K562 (cell line): ENCODE data around the gene HNRNPA3. TPM values are rescaled to one million over a fixed set of nuclear protein-coding genes. Genes with fewer than 3 reads are reported as not detected.

Experiments
- ARID1B ChIP-seq: fragments of 450-650 bp; IDR thresholded peaks from 2 replicates; pipeline ENCODE4 v1.6.1; 2016; ENCODE audit warnings: antibody characterized with exemption, mild to moderate bottlenecking, inconsistent platforms
- ATF7 ChIP-seq: fragments of 450-650 bp; IDR thresholded peaks from 2 replicates; pipeline ENCODE4 v1.7.1; 2014; ENCODE audit warnings: mild to moderate bottlenecking, moderate library complexity
- CHD1 ChIP-seq: fragments of 200-600 bp; sonication (generic); IDR thresholded peaks from one replicate; pipeline ENCODE4 v1.6.1; 2012; ENCODE audit warnings: mild to moderate bottlenecking, moderate library complexity, low read length, inconsistent platforms
- DDX20 ChIP-seq: fragments of 450-650 bp; IDR thresholded peaks from 2 replicates; pipeline ENCODE4 v1.6.1; 2016; ENCODE audit warnings: missing genetic modification characterization, low read depth, mild to moderate bottlenecking, missing compliant biosample characterization, moderate library complexity
- EP400 ChIP-seq: fragments of 450-650 bp; IDR thresholded peaks from 2 replicates; pipeline ENCODE4 v1.6.1; 2017; ENCODE audit warnings: antibody characterized with exemption, mild to moderate bottlenecking, moderate library complexity
- ESRRA ChIP-seq: fragments of 450-650 bp; IDR thresholded peaks from 2 replicates; pipeline ENCODE4 v1.6.1; 2014; ENCODE audit warnings: low read depth, mild to moderate bottlenecking, moderate library complexity, borderline replicate concordance
- ESRRB ChIP-seq: fragments of 250-450 bp; sonication (Bioruptor Pico); IDR thresholded peaks from 2 replicates; pipeline ENCODE4 v1.5.0; 2020; ENCODE audit warnings: mild to moderate bottlenecking, moderate library complexity, borderline replicate concordance
- FOXJ2 ChIP-seq: fragments of 200-800 bp; sonication (Bioruptor generic); IDR thresholded peaks from 2 replicates; pipeline ENCODE4 v1.6.1; 2016; ENCODE audit warnings: missing genetic modification characterization, missing compliant biosample characterization
- GTF2E2 ChIP-seq: fragments of 200-800 bp; sonication (Bioruptor generic); IDR thresholded peaks from 2 replicates; pipeline ENCODE4 v1.6.1; 2016; ENCODE audit warnings: missing genetic modification characterization, missing compliant biosample characterization
- JUND ChIP-seq, 2 experiments: IDR thresholded peaks; 2 replicates in 1 of 2; 3 replicates in 1 of 2; pipeline ENCODE4 v1.6.1; 2011; ENCODE audit warnings: borderline replicate concordance in 2 of 2, low read depth in 2 of 2, low read length in 2 of 2, improper control_type of control experiment in 1 of 2, missing biosample characterization in 1 of 2, missing genetic modification characterization in 1 of 2, missing genetic modification reagents in 1 of 2
- MAX ChIP-seq: sonication (generic); formaldehyde crosslinking; IDR thresholded peaks from 2 replicates; pipeline ENCODE4 v1.9.0; 2022; ENCODE audit warnings: mild to moderate bottlenecking, missing genetic modification reagents
- MAZ ChIP-seq, 2 experiments: fragments of 450-650 bp in 1 of 2; sonication (generic) in 1 of 2; formaldehyde crosslinking; IDR thresholded peaks in 1 of 2; conservative IDR thresholded peaks in 1 of 2; 2 replicates each; pipeline versions ENCODE4 v1.4.0 to v1.5.0; 2020; ENCODE audit warnings: mild to moderate bottlenecking in 1 of 2, missing genetic modification reagents in 1 of 2
- MIER1 ChIP-seq: fragments of 450-650 bp; IDR thresholded peaks from 2 replicates; pipeline ENCODE4 v1.6.1; 2016; ENCODE audit warnings: antibody characterized with exemption, mild to moderate bottlenecking, low read depth
- MYC ChIP-seq, 2 experiments: fragments of 250-450 bp in 1 of 2; sonication (Bioruptor Pico) in 1 of 2; IDR thresholded peaks; 2 replicates each; pipeline versions ENCODE4 v1.5.1 to v1.6.1; 2012 to 2021; ENCODE audit warnings: low read depth in 2 of 2, borderline replicate concordance in 1 of 2, improper control_type of control experiment in 1 of 2, low read length in 1 of 2, mild to moderate bottlenecking in 1 of 2, moderate library complexity in 1 of 2
- POLR3A ChIP-seq: IDR thresholded peaks from 2 replicates; pipeline ENCODE4 v1.6.1; 2011; ENCODE audit warnings: borderline replicate concordance, mild to moderate bottlenecking, moderate library complexity; ENCODE audit not compliant: insufficient read length, insufficient read depth; ENCODE audit errors: extremely low read depth
- PREB ChIP-seq: sonication (generic); formaldehyde crosslinking; IDR thresholded peaks from 2 replicates; pipeline ENCODE4 v1.8.1; 2023; ENCODE audit warnings: mild to moderate bottlenecking, missing genetic modification reagents
- PYGO2 ChIP-seq: fragments of 450-650 bp; IDR thresholded peaks from 2 replicates; pipeline ENCODE4 v1.6.1; 2016; ENCODE audit warnings: mild to moderate bottlenecking, missing genetic modification characterization, moderate library complexity, missing compliant biosample characterization
- RUNX1 ChIP-seq: sonication (generic); IDR thresholded peaks from 2 replicates; pipeline ENCODE4 v1.6.1; 2016; ENCODE audit warnings: antibody characterized with exemption, low read depth
- SMAD3 ChIP-seq: fragments of 450-650 bp; formaldehyde crosslinking; conservative IDR thresholded peaks from 2 replicates; pipeline ENCODE4 v1.4.0; 2020; ENCODE audit warnings: mild to moderate bottlenecking
- SPI1 ChIP-seq: IDR thresholded peaks from 2 replicates; pipeline ENCODE4 v1.6.1; 2011; ENCODE audit warnings: low read depth, low read length, control low read depth, borderline replicate concordance
- TCFL5 ChIP-seq: fragments of 250-450 bp; sonication (Bioruptor Pico); conservative IDR thresholded peaks from 2 replicates; pipeline ENCODE4 v1.6.1; 2021; ENCODE audit warnings: mild to moderate bottlenecking, moderate library complexity, matching md5 sums
- XRCC5 ChIP-seq: fragments of 200-400 bp; formaldehyde crosslinking; IDR thresholded peaks from 2 replicates; pipeline ENCODE4 v1.6.1; 2017; ENCODE audit warnings: low read depth, mild to moderate bottlenecking, low read length
- ZHX1 ChIP-seq: fragments of 150-350 bp; conservative IDR thresholded peaks from 2 replicates; pipeline ENCODE4 v1.6.1; 2014; ENCODE audit warnings: low read length
- polyA plus RNA-seq, 8 experiments: library from polyadenylated mRNA; depleted of rRNA in 4 of 8; stranded (reverse) in 5 of 8; unstranded in 3 of 8; fragments of >200 nt; fragmentation: Nextera tagmentation in 2 of 8; fragmentation: Illumina TruSeq in 1 of 8; extraction: Ambion mirVana in 2 of 8; extraction: Trizol in 1 of 8; gene quantifications; 2 replicates each; pipeline versions ENCODE4 v1.2.1 to v1.2.3, GENCODE V29; 2011 to 2014; ENCODE audit warnings: inconsistent platforms in 1 of 8, missing spikeins in 1 of 8
- total RNA-seq, 7 experiments: library from RNA; depleted of rRNA in 6 of 7; stranded (reverse); fragments of >200 nt in 6 of 7; fragmentation: Illumina TruSeq in 2 of 7; extraction: Trizol in 2 of 7; gene quantifications; 2 replicates each; pipeline versions ENCODE4 v1.2.1 to v1.2.3, GENCODE V29; 2011 to 2021; ENCODE audit warnings: low replicate concordance in 1 of 7

HNRNPA3 gene
- total and polyA plus RNA-seq, 9 of the 15 experiments (the other 6 are each of a cell fraction or from before 2014, with no cell fraction given) = 72.8 to 428 (median 192) TPM

- no peak for TF ChIP-seq ZHX1
- no peak for TF ChIP-seq RUNX1
- no peak for TF ChIP-seq MIER1
- peak; percentile 58 for TF ChIP-seq JUND (IDR thresholded peaks at IDR 0.05; ENCODE audit: borderline replicate concordance, low read depth, low read length)
- TF ChIP-seq JUND (tag; IDR thresholded peaks at IDR 0.05; ENCODE audit: borderline replicate concordance, low read depth, low read length) = peak; percentile 64; the same call in 2 of the 3 replicates
- TF ChIP-seq SPI1 = peak; percentile 55; the same call in 1 of the 2 replicates
- TF ChIP-seq XRCC5 = peak; percentile 53; the same call in 1 of the 2 replicates
- peak; percentile 57; the same call in 1 of the 2 replicates for TF ChIP-seq ATF7
- no peak for TF ChIP-seq GTF2E2 (tag)
- no peak for TF ChIP-seq DDX20 (tag)
- TF ChIP-seq CHD1 = no peak
- TF ChIP-seq TCFL5 (CRISPR knock-in tag) = no peak
- TF ChIP-seq MAX (CRISPR knock-in tag) = peak; percentile 39; the same call in 1 of the 2 replicates
- TF ChIP-seq ESRRB (CRISPR knock-in tag) = no peak
- 0 out of 4 replicates have a peak, but pooled peaks of 1 of the 2 experiments have one; percentile 45 for TF ChIP-seq MAZ (CRISPR knock-in tag; conservative IDR thresholded peaks at IDR 0.05 in 1 of 2, IDR thresholded peaks at IDR 0.05 in 1 of 2)
- TF ChIP-seq PREB (CRISPR knock-in tag) = peak; percentile 93; the same call in 1 of the 2 replicates
- TF ChIP-seq FOXJ2 (tag) = no peak
- TF ChIP-seq EP400 = no peak
- TF ChIP-seq MYC (IDR thresholded peaks at IDR 0.05; ENCODE audit: low read depth, low read length) = peak; percentile 75; the same call in 1 of the 2 replicates
- no peak for TF ChIP-seq MYC (CRISPR knock-in tag; IDR thresholded peaks at IDR 0.05; ENCODE audit: borderline replicate concordance, low read depth)
- peak; percentile 26 for TF ChIP-seq ARID1B
- no peak for TF ChIP-seq PYGO2 (tag)
- TF ChIP-seq ESRRA = no peak
- no peak for TF ChIP-seq POLR3A
- TF ChIP-seq SMAD3 (CRISPR knock-in tag) = no peak
These were observed 42.0 kb downstream of the HNRNPA3 start (continued) for GRCh38 chr2:177254433-177255226.
